ENCODE data around the gene RND2. TPM values are rescaled to one million over a fixed set of nuclear protein-coding genes. Genes with fewer than 3 reads are reported as not detected.

RND2 gene
- total and polyA plus RNA-seq, 2 of the 13 experiments (the other 11 are each of a cell fraction or from before 2014, with no cell fraction given): 0.05 to 0.11 TPM

DNA sequence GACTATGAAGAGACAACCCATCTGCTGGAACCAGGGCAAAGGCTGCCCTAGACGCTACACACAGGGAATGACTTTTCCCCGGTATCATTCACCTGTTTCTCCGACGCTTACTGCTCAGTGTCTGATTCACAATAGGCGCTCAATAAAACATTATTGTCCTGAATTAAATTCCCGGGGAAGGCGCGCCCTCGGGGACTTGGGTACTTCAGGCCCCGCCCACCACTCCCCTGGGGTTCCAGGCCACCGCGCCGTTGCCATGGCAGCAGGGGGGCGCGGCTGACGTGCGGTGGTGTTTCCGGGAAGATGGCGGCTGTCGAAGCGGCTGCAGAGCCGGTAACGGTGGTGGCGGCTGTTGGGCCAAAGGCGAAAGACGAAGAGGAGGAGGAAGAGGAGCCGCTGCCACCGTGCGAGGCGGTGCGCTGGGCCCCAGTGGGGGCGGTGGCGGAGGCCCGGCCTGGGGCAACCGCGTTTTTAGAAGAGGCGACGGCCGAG is 44.7 kb upstream of the RND2 start, which contains the start of gene RUNDC1 (continued):
- TF ChIP-seq ZNF260 (CRISPR knock-in tag; IDR thresholded peaks at IDR 0.05; ENCODE audit: borderline replicate concordance, low read depth) (no peak), MED1 (CRISPR knock-in tag; IDR thresholded peaks at IDR 0.05) (no peak; the same call in 1 of the 2 replicates), KDM6A (CRISPR knock-in tag; IDR thresholded peaks at IDR 0.05; ENCODE audit: low read depth) (no peak), RBAK (CRISPR knock-in tag; IDR thresholded peaks at IDR 0.05) (no peak), KDM5B (CRISPR knock-in tag; IDR thresholded peaks at IDR 0.05; ENCODE audit: borderline replicate concordance) (no peak), JUNB (CRISPR knock-in tag; IDR thresholded peaks at IDR 0.05; ENCODE audit: borderline replicate concordance) (no peak), NCOA1 (CRISPR knock-in tag; IDR thresholded peaks at IDR 0.05) (peak; percentile 64; the same call in 1 of the 2 replicates), ZNF446 (CRISPR knock-in tag; IDR thresholded peaks at IDR 0.05) (no peak), ZNF607 (CRISPR knock-in tag; IDR thresholded peaks at IDR 0.05; ENCODE audit: borderline replicate concordance) (no peak; the same call in 1 of the 2 replicates), ARNT (IDR thresholded peaks at IDR 0.05) (no peak), ZNF839 (CRISPR knock-in tag; IDR thresholded peaks at IDR 0.05; ENCODE audit: borderline replicate concordance) (no peak), KLF11 (CRISPR knock-in tag; IDR thresholded peaks at IDR 0.05) (no peak), TARDBP (CRISPR knock-in tag; IDR thresholded peaks at IDR 0.05) (no peak)
- TF ChIP-seq, protein P1, sequence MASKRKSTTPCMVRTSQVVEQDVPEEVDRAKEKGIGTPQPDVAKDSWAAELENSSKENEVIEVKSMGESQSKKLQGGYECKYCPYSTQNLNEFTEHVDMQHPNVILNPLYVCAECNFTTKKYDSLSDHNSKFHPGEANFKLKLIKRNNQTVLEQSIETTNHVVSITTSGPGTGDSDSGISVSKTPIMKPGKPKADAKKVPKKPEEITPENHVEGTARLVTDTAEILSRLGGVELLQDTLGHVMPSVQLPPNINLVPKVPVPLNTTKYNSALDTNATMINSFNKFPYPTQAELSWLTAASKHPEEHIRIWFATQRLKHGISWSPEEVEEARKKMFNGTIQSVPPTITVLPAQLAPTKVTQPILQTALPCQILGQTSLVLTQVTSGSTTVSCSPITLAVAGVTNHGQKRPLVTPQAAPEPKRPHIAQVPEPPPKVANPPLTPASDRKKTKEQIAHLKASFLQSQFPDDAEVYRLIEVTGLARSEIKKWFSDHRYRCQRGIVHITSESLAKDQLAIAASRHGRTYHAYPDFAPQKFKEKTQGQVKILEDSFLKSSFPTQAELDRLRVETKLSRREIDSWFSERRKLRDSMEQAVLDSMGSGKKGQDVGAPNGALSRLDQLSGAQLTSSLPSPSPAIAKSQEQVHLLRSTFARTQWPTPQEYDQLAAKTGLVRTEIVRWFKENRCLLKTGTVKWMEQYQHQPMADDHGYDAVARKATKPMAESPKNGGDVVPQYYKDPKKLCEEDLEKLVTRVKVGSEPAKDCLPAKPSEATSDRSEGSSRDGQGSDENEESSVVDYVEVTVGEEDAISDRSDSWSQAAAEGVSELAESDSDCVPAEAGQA (IDR thresholded peaks at IDR 0.05; ENCODE audit: low read depth): peak; percentile 92
- TF ChIP-seq, protein P1 (CRISPR knock-in tag; IDR thresholded peaks at IDR 0.05; ENCODE audit: borderline replicate concordance): no peak
- TF ChIP-seq, protein P2, sequence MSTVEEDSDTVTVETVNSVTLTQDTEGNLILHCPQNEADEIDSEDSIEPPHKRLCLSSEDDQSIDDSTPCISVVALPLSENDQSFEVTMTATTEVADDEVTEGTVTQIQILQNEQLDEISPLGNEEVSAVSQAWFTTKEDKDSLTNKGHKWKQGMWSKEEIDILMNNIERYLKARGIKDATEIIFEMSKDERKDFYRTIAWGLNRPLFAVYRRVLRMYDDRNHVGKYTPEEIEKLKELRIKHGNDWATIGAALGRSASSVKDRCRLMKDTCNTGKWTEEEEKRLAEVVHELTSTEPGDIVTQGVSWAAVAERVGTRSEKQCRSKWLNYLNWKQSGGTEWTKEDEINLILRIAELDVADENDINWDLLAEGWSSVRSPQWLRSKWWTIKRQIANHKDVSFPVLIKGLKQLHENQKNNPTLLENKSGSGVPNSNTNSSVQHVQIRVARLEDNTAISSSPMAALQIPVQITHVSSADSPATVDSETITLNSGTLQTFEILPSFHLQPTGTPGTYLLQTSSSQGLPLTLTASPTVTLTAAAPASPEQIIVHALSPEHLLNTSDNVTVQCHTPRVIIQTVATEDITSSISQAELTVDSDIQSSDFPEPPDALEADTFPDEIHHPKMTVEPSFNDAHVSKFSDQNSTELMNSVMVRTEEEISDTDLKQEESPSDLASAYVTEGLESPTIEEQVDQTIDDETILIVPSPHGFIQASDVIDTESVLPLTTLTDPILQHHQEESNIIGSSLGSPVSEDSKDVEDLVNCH (CRISPR knock-in tag; IDR thresholded peaks at IDR 0.05): no peak
- TF ChIP-seq, protein P3, sequence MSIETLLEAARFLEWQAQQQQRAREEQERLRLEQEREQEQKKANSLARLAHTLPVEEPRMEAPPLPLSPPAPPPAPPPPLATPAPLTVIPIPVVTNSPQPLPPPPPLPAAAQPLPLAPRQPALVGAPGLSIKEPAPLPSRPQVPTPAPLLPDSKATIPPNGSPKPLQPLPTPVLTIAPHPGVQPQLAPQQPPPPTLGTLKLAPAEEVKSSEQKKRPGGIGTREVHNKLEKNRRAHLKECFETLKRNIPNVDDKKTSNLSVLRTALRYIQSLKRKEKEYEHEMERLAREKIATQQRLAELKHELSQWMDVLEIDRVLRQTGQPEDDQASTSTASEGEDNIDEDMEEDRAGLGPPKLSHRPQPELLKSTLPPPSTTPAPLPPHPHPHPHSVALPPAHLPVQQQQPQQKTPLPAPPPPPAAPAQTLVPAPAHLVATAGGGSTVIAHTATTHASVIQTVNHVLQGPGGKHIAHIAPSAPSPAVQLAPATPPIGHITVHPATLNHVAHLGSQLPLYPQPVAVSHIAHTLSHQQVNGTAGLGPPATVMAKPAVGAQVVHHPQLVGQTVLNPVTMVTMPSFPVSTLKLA (IDR thresholded peaks at IDR 0.05): peak; percentile 10; the same call in 1 of the 2 replicates
- TF ChIP-seq, protein P4, sequence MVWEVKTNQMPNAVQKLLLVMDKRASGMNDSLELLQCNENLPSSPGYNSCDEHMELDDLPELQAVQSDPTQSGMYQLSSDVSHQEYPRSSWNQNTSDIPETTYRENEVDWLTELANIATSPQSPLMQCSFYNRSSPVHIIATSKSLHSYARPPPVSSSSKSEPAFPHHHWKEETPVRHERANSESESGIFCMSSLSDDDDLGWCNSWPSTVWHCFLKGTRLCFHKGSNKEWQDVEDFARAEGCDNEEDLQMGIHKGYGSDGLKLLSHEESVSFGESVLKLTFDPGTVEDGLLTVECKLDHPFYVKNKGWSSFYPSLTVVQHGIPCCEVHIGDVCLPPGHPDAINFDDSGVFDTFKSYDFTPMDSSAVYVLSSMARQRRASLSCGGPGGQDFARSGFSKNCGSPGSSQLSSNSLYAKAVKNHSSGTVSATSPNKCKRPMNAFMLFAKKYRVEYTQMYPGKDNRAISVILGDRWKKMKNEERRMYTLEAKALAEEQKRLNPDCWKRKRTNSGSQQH (CRISPR knock-in tag; IDR thresholded peaks at IDR 0.05; ENCODE audit: low read depth): peak; percentile 84

Measured in HepG2 (cell line).